Keratinocyte (primary cell): ENCODE measurements around the gene GIPR. TPM values are rescaled to one million over a fixed set of nuclear protein-coding genes. Genes with fewer than 3 reads are reported as not detected.

ENCODE experiments used
- DNase-seq: peaks from one replicate; pipeline ENCODE4 v3.0.0-alpha.2; 2011; ENCODE audit warnings: low read depth, missing footprints, low spot score
- FAIRE-seq: peaks from 2 replicates; lab custom pipeline; 2011; peaks lifted over from hg19 to GRCh38; lab: Jason Lieb, UNC
- H2AFZ ChIP-seq: 2 replicates; pipeline ENCODE4 v1.6.0; 2012; ENCODE audit warnings: low read length, control low read depth, inconsistent platforms; ENCODE audit not compliant: control insufficient read depth
- H3K27ac ChIP-seq: 2 replicates; pipeline ENCODE4 v1.5.1; 2011; ENCODE audit warnings: low read length; ENCODE audit not compliant: control insufficient read depth, insufficient read depth
- H3K27me3 ChIP-seq: 3 replicates; pipeline ENCODE4 v1.6.0; 2011; ENCODE audit warnings: low read length; ENCODE audit not compliant: control insufficient read depth, insufficient read depth; ENCODE audit errors: extremely low read depth
- H3K36me3 ChIP-seq, 2 experiments: 2 replicates in 1 of 2; 3 replicates in 1 of 2; pipeline ENCODE4 v1.5.1; 2011; ENCODE audit warnings: low read length in 2 of 2, mild to moderate bottlenecking in 1 of 2; ENCODE audit not compliant: control insufficient read depth in 2 of 2, insufficient read depth in 2 of 2; ENCODE audit errors: extremely low read depth in 1 of 2
- H3K4me1 ChIP-seq: 3 replicates; pipeline ENCODE4 v1.5.1; 2011; ENCODE audit warnings: low read length; ENCODE audit not compliant: control insufficient read depth, insufficient read depth; ENCODE audit errors: extremely low read depth
- H3K4me2 ChIP-seq: 3 replicates; pipeline ENCODE4 v1.6.0; 2011; ENCODE audit warnings: low read depth, low read length; ENCODE audit not compliant: control insufficient read depth, insufficient read depth; ENCODE audit errors: extremely low read depth
- H3K4me3 ChIP-seq, 3 experiments: fragments of 200-600 bp in 1 of 3; sonication (generic) in 1 of 3; 2 replicates in 2 of 3; 3 replicates in 1 of 3; pipeline ENCODE4 v1.5.1; 2011 to 2016; ENCODE audit warnings: low read length in 3 of 3, mild to moderate bottlenecking in 3 of 3, control low read depth in 2 of 3, inconsistent platforms in 1 of 3, low read depth in 1 of 3, mixed read lengths in 1 of 3, mixed run types in 1 of 3, moderate library complexity in 1 of 3; ENCODE audit not compliant: control insufficient read depth in 2 of 3, insufficient read depth in 2 of 3; ENCODE audit errors: extremely low read depth in 1 of 3
- H3K79me2 ChIP-seq: 2 replicates; pipeline ENCODE4 v1.6.0; 2012; ENCODE audit warnings: low read length; ENCODE audit not compliant: control insufficient read depth, insufficient read depth
- H3K9ac ChIP-seq: 3 replicates; pipeline ENCODE4 v1.6.0; 2011; ENCODE audit warnings: low read length; ENCODE audit not compliant: control insufficient read depth, insufficient read depth; ENCODE audit errors: extremely low read depth
- H3K9me1 ChIP-seq: 3 replicates; pipeline ENCODE4 v1.6.0; 2011; ENCODE audit warnings: low read length; ENCODE audit not compliant: control insufficient read depth, insufficient read depth; ENCODE audit errors: extremely low read depth
- H3K9me3 ChIP-seq: 2 replicates; pipeline ENCODE4 v1.5.1; 2012; ENCODE audit warnings: low read depth, low read length; ENCODE audit not compliant: control insufficient read depth
- H4K20me1 ChIP-seq: 3 replicates; pipeline ENCODE4 v1.6.0; 2011; ENCODE audit warnings: low read length; ENCODE audit not compliant: control insufficient read depth, insufficient read depth; ENCODE audit errors: extremely low read depth
- EZH2 ChIP-seq: IDR thresholded peaks from one replicate; pipeline ENCODE4 v1.6.1; 2012; ENCODE audit warnings: inconsistent platforms, mild to moderate bottlenecking, low read length, moderate library complexity
- dilution Hi-C: fragments of 300-500 bp; cut with MboI; formaldehyde crosslinking; loops from one replicate; pipeline ENCODE4 v1.7.0; 2020; ENCODE audit warnings: low sequenced_read_pairs; ENCODE audit not compliant: extremely low pct_ligation_motif_present
- polyA plus RNA-seq, 5 experiments: library from polyadenylated mRNA; depleted of rRNA in 3 of 5; stranded (reverse) in 3 of 5; stranded (forward) in 1 of 5; unstranded in 1 of 5; fragments of >200 nt; gene quantifications; 1 replicate in 1 of 5; 2 replicates in 3 of 5; 3 replicates in 1 of 5; pipeline versions ENCODE4 v1.2.1 to v1.2.3, GENCODE V29; 2011 to 2012; ENCODE audit warnings: missing spikeins in 2 of 5, low read depth in 1 of 5, low replicate concordance in 1 of 5
- TF ChIP-seq, protein P1 (sequence below), 3 experiments: IDR thresholded peaks in 1 of 3; conservative IDR thresholded peaks in 1 of 3; optimal IDR thresholded peaks in 1 of 3; 2 replicates in 2 of 3; 3 replicates in 1 of 3; pipeline versions ENCODE3 to v1.5.1; 2011; ENCODE audit warnings: low read length in 3 of 3, mild to moderate bottlenecking in 3 of 3, moderate library complexity in 2 of 3, control low read depth in 1 of 3, inconsistent platforms in 1 of 3; ENCODE audit not compliant: insufficient read depth in 2 of 3; ENCODE audit errors: extremely low read depth in 1 of 3

GIPR gene
- polyA plus RNA-seq, 1 donor (not counting 4 experiments of a cell fraction or from before 2014, with no cell fraction given) = 1.4 TPM

DNA sequence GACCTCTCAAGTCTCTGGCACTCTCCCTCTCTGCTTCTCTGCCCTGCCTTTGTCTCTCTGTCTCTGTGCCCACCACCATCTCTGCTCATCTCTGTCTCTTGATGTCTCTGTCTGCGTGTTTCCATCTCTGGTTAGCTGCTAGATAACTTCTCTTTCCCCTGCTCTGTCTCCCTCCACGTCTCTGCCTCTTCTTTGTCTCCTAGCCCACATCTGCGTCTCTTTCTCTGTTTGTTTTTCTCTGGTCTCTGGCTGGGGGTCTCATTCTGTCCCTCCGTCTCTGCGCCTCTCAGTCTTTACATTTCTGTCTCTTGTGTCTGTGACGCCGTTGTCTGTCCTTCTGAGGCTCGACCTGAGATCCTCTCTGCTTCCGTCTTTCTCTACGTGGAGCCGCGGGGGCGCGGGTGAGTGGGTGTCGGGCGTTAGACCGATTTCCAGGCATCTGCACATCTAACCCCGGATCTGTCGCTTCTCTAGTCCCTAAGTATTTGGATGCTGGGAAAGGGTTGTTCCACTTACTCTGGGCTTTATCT, 386 bp downstream of the GIPR start:
- TF ChIP-seq, protein P1, sequence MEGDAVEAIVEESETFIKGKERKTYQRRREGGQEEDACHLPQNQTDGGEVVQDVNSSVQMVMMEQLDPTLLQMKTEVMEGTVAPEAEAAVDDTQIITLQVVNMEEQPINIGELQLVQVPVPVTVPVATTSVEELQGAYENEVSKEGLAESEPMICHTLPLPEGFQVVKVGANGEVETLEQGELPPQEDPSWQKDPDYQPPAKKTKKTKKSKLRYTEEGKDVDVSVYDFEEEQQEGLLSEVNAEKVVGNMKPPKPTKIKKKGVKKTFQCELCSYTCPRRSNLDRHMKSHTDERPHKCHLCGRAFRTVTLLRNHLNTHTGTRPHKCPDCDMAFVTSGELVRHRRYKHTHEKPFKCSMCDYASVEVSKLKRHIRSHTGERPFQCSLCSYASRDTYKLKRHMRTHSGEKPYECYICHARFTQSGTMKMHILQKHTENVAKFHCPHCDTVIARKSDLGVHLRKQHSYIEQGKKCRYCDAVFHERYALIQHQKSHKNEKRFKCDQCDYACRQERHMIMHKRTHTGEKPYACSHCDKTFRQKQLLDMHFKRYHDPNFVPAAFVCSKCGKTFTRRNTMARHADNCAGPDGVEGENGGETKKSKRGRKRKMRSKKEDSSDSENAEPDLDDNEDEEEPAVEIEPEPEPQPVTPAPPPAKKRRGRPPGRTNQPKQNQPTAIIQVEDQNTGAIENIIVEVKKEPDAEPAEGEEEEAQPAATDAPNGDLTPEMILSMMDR (optimal IDR thresholded peaks at IDR 0.05 in 1 of 3, IDR thresholded peaks at IDR 0.05 in 1 of 3, conservative IDR thresholded peaks at IDR 0.05 in 1 of 3; ENCODE audit: extremely low read depth in 1 of 3, insufficient read depth in 2 of 3, low read length in 3 of 3) = no peak
- no peak for TF ChIP-seq EZH2
- Histone ChIP-seq H2AFZ (peak overlapping the region; percentile 73), H3K27me3 (peaks cover 7% of the 10 kb centered on the region), H4K20me1 (no peaks in the 10 kb centered on the region), H3K27ac (no peak overlapping the region), H3K4me1 (peaks cover 17% of the 10 kb centered on the region), H3K9me3 (no peaks in the 10 kb centered on the region), H3K9me1 (no peaks in the 10 kb centered on the region), H3K79me2 (no peaks in the 10 kb centered on the region), H3K4me3 (peak overlapping the region; percentile 34 to 69 (median 56)), H3K36me3 (no peaks in the 10 kb centered on the region), H3K4me2 (peak overlapping the region; percentile 92), H3K9ac (peak overlapping the region; percentile 60)
- DNase-seq (no peak), FAIRE-seq (no peak)
- dilution Hi-C loops = no loop called here

DNA sequence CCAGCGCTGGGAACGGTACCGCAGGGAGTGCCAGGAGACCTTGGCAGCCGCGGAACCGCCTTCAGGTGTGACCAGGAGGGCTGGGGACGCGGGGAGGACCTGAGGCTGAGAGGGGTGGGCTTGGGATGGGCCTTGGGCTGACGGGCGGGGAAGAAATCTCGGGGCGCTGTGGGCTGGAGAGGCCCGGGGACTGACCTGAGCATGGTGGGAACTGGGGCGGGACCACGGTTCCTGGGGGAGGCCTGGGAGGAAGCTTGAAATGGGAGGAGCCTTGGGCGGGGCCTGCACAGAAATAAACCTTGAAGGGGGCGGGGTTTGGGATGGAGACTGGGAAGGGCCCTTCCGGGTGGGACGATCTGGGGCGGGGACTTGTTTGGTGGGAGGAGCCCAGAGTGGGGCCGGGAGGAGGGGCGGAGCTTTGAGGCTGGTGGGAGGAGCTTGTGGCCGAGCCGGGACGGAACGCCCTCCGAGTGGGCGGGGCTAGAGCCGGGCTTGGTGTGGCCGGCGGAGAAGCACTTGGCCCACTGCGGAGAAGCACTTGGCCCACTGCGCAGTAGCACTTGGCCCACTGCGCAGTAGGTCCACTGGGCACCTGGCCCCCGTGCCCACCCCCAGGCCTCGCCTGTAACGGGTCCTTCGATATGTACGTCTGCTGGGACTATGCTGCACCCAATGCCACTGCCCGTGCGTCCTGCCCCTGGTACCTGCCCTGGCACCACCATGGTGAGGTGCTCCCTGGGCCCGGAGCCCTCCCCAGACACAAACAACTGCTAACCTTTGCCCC, 2.8 kb downstream of the GIPR start:
- Histone ChIP-seq H3K4me2 (peak overlapping the region; percentile 73), H3K9me1 (no peaks in the 10 kb centered on the region), H3K9me3 (no peaks in the 10 kb centered on the region), H3K9ac (peak overlapping the region; percentile 47), H3K4me3 (peak overlapping the region; percentile 44 to 45 (median 44)), H4K20me1 (no peaks in the 10 kb centered on the region), H3K27me3 (peaks cover 7% of the 10 kb centered on the region), H3K36me3 (no peaks in the 10 kb centered on the region), H3K4me1 (peaks cover 17% of the 10 kb centered on the region), H2AFZ (peak overlapping the region; percentile 62), H3K27ac (no peak overlapping the region), H3K79me2 (no peaks in the 10 kb centered on the region)
- DNase-seq (peak; percentile 88), FAIRE-seq (no peak)
- dilution Hi-C loops = no loop called here
- no peak for TF ChIP-seq EZH2
- TF ChIP-seq, protein P1 (optimal IDR thresholded peaks at IDR 0.05 in 1 of 3, IDR thresholded peaks at IDR 0.05 in 1 of 3, conservative IDR thresholded peaks at IDR 0.05 in 1 of 3; ENCODE audit: extremely low read depth in 1 of 3, insufficient read depth in 2 of 3, low read length in 3 of 3) = no peak
